C4-2B (cell line): ENCODE results near the gene GMPS.

ENCODE experiments used
- CTCF ChIP-seq: fragments of 450-650 bp; conservative IDR thresholded peaks from 2 replicates; pipeline ENCODE4 v1.5.1; 2017; ENCODE audit warnings: mild to moderate bottlenecking
- ZFX ChIP-seq: fragments of 450-650 bp; IDR thresholded peaks from 2 replicates; pipeline ENCODE4 v1.6.1; 2017

- TF ChIP-seq CTCF = no peak
- TF ChIP-seq ZFX = no peak
Observed at GRCh38 chr3:155889212-155889611, 18.8 kb downstream of the GMPS start.
